Natural killer cell (primary cell): Measurements from ENCODE around the gene TMC2. TPM values are rescaled to one million over a fixed set of nuclear protein-coding genes. Genes with fewer than 3 reads are reported as not detected.
A peak's percentile ranks its signal among the peaks of the same experiment; 100 is the strongest.

Source experiments
- ATAC-seq, 3 donors: fragments of 150-1000 bp in 2 of 3; fragments of 200-7000 bp in 1 of 3; cut with Tn5 transposase; 1 replicate in 1 of 3; 2 replicates in 2 of 3; pipeline ENCODE4 v1.10.0; 2021; ENCODE audit warnings: mild to moderate bottlenecking in 2 of 3, moderate library complexity in 2 of 3
- DNase-seq, 2 donors: peaks; one replicate each; pipeline versions ENCODE4 v3.0.0 to v3.0.0-alpha.2; 2013 to 2021; ENCODE audit warnings: mixed read lengths in 1 of 2
- H3K27ac ChIP-seq: one replicate; pipeline ENCODE4 v1.5.1; 2013; ENCODE audit warnings: mild to moderate bottlenecking, low read length
- H3K27me3 ChIP-seq: one replicate; pipeline ENCODE4 v1.6.1; 2013; ENCODE audit warnings: low read length; ENCODE audit not compliant: control insufficient read depth, insufficient read depth
- H3K36me3 ChIP-seq: one replicate; pipeline ENCODE4 v1.6.1; 2013; ENCODE audit warnings: low read length; ENCODE audit not compliant: control insufficient read depth, insufficient read depth
- H3K4me1 ChIP-seq: one replicate; pipeline ENCODE4 v1.6.1; 2013; ENCODE audit warnings: low read length; ENCODE audit not compliant: control insufficient read depth, insufficient read depth
- H3K4me3 ChIP-seq: one replicate; pipeline ENCODE4 v1.5.1; 2013; ENCODE audit warnings: low read length
- H3K9me3 ChIP-seq: one replicate; pipeline ENCODE4 v1.6.1; 2013; ENCODE audit warnings: low read length; ENCODE audit not compliant: control insufficient read depth, insufficient read depth
- H3K27ac Mint-ChIP-seq, 2 donors: one replicate each; pipeline ENCODE4 v1.8.0; 2022; ENCODE audit warnings: mild to moderate bottlenecking in 2 of 2, mixed read lengths in 2 of 2, moderate library complexity in 1 of 2
- H3K27me3 Mint-ChIP-seq, 2 donors: one replicate each; pipeline ENCODE4 v1.8.0; 2022; ENCODE audit warnings: low read depth in 2 of 2, mixed read lengths in 2 of 2
- H3K36me3 Mint-ChIP-seq: one replicate; pipeline ENCODE4 v1.8.0; 2022; ENCODE audit warnings: mixed read lengths
- H3K4me1 Mint-ChIP-seq, 2 donors: one replicate each; pipeline ENCODE4 v1.8.0; 2022; ENCODE audit warnings: mixed read lengths in 2 of 2
- H3K4me3 Mint-ChIP-seq: one replicate; pipeline ENCODE4 v1.8.0; 2022; ENCODE audit warnings: mild to moderate bottlenecking, moderate library complexity, mixed read lengths
- H3K9me3 Mint-ChIP-seq, 2 donors: one replicate each; pipeline ENCODE4 v1.8.0; 2022; ENCODE audit warnings: mixed read lengths in 2 of 2
- WGBS: methylation state at CpG from one replicate; pipeline ENCODE4 v1.1.7; 2013; ENCODE audit warnings: missing lambda C conversion rate; ENCODE audit not compliant: insufficient coverage; 5-methylcytosine and 5-hydroxymethylcytosine counted together
- intact Hi-C: fragments of 100-400 bp; cut with micrococcal nuclease; formaldehyde crosslinking; loops from one replicate; pipeline ENCODE4 v1.14.2; 2022
- total RNA-seq, 4 donors: library from RNA; stranded (reverse); fragments of 120-200 nt in 1 of 4; gene quantifications; one replicate each; pipeline versions ENCODE4 v1.2.3 to v1.2.4, GENCODE V29; 2013 to 2022
- TF ChIP-seq, protein P1 (sequence below): fragments of 200-600 bp; IDR thresholded peaks from one replicate; pipeline ENCODE4 v1.8.0; 2022; ENCODE audit warnings: antibody characterized with exemption

TMC2 gene
- total RNA-seq, 3 donors from 2014 or later (not counting 1 experiment from before 2014, with no cell fraction given): 0.94 to 1.3 TPM; not detected in 1

GRCh38 chr20:2658414-2659354, 122.3 kb downstream of the TMC2 start:
- no peaks in the 10 kb centered on the region for H3K9me3 Mint-ChIP-seq
- Histone ChIP-seq H3K27me3 (no peaks in the 10 kb centered on the region), H3K36me3 (peaks cover 80% of the 10 kb centered on the region), H3K4me3 (no peak overlapping the region), H3K9me3 (no peaks in the 10 kb centered on the region), H3K4me1 (peaks cover 17% of the 10 kb centered on the region), H3K27ac (no peak overlapping the region)
- DNase-seq (no peak), ATAC-seq (peak in 1 of 3 donors; percentile 20)
- H3K27ac Mint-ChIP-seq: peak overlapping the region in 1 of 2 donors; percentile 47
- H3K4me3 Mint-ChIP-seq: no peak overlapping the region
- intact Hi-C loops: no loop called here
- H3K27me3 Mint-ChIP-seq: no peaks in the 10 kb centered on the region
- 85% methylated on average over 13 of the region's 13 CpGs for WGBS
- TF ChIP-seq, protein P1, sequence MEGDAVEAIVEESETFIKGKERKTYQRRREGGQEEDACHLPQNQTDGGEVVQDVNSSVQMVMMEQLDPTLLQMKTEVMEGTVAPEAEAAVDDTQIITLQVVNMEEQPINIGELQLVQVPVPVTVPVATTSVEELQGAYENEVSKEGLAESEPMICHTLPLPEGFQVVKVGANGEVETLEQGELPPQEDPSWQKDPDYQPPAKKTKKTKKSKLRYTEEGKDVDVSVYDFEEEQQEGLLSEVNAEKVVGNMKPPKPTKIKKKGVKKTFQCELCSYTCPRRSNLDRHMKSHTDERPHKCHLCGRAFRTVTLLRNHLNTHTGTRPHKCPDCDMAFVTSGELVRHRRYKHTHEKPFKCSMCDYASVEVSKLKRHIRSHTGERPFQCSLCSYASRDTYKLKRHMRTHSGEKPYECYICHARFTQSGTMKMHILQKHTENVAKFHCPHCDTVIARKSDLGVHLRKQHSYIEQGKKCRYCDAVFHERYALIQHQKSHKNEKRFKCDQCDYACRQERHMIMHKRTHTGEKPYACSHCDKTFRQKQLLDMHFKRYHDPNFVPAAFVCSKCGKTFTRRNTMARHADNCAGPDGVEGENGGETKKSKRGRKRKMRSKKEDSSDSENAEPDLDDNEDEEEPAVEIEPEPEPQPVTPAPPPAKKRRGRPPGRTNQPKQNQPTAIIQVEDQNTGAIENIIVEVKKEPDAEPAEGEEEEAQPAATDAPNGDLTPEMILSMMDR: no peak
- H3K36me3 Mint-ChIP-seq: peaks cover 27% of the 10 kb centered on the region
- peaks cover 27 to 36% of the 10 kb centered on the region in 2 donors for H3K4me1 Mint-ChIP-seq

DNA sequence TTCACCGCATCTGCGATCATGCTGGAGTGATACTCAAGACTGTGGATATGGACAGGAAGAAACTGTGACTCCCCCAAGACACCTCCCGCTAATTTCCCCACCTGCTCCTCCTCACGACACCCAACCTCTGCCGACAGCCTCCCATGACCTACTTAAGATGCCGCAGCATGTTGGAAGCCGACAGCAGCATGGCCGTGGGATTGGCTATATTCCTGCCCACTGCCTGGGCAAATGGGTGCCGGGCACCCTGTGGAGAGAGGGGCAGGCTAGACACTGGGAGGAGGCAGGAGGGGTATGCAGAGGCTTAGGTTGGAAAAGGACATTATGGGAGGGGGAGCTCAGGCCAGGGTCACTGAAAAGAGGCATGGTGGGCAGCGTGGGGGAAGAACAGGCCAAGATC, 123.2 kb downstream of the TMC2 start:
- no peaks in the 10 kb centered on the region for H3K27me3 ChIP-seq
- peaks cover 72% of the 10 kb centered on the region for H3K36me3 ChIP-seq
- H3K9me3 Mint-ChIP-seq: no peaks in the 10 kb centered on the region
- TF ChIP-seq, protein P1: no peak
- WGBS: 92% methylated on average over 10 of the region's 10 CpGs
- ATAC-seq (no peak), DNase-seq (no peak)
- H3K4me1 Mint-ChIP-seq: peaks cover 27 to 36% of the 10 kb centered on the region in 2 donors
- H3K36me3 Mint-ChIP-seq: peaks cover 27% of the 10 kb centered on the region
- no peaks in the 10 kb centered on the region for H3K27me3 Mint-ChIP-seq
- H3K4me3 ChIP-seq: no peak overlapping the region
- no peak overlapping the region for H3K27ac ChIP-seq
- H3K27ac Mint-ChIP-seq: no peak overlapping the region
- H3K4me3 Mint-ChIP-seq: no peak overlapping the region
- intact Hi-C loops: no loop called here
- H3K4me1 ChIP-seq: peaks cover 12% of the 10 kb centered on the region
- H3K9me3 ChIP-seq: no peaks in the 10 kb centered on the region

- Histone ChIP-seq H3K4me1 (peaks cover 12% of the 10 kb centered on the region), H3K4me3 (peak overlapping the region; percentile 55), H3K36me3 (peaks cover 34% of the 10 kb centered on the region), H3K27me3 (no peaks in the 10 kb centered on the region), H3K9me3 (no peaks in the 10 kb centered on the region), H3K27ac (peak overlapping the region; percentile 96)
- Mint-ChIP-seq H3K36me3 (peaks cover 16% of the 10 kb centered on the region), H3K9me3 (no peaks in the 10 kb centered on the region), H3K27ac (peak overlapping the region; percentile 91 to 98), H3K4me3 (peak overlapping the region; percentile 99), H3K4me1 (peaks cover 16 to 31% of the 10 kb centered on the region in 2 donors), H3K27me3 (peaks cover 0 to 3% of the 10 kb centered on the region in 2 donors)
- TF ChIP-seq, protein P1: no peak
- no peak for DNase-seq
- WGBS: 7% methylated on average over 10 of the region's 13 CpGs
- intact Hi-C loops: loop anchor here (5.0 kb wide), 1 partner anchor 156 kb away; the partner anchor contains the start of gene ZNF343
- ATAC-seq: no peak
Measured at GRCh38 chr20:2663364-2663886, 127.1 kb downstream of the TMC2 start.
